GM12891 (cell line): Measurements from ENCODE around the gene RTL1.

Source experiments
- PAX5 ChIP-seq: IDR thresholded peaks from 2 replicates; pipeline ENCODE4 v1.6.1; 2011; ENCODE audit warnings: low read length, moderate library complexity, mild to moderate bottlenecking; ENCODE audit not compliant: insufficient read depth, severe bottlenecking
- POLR2A ChIP-seq: IDR thresholded peaks from 2 replicates; pipeline ENCODE4 v1.6.1; 2011; ENCODE audit warnings: low read depth, low read length, control low read depth
- POLR2AphosphoS5 ChIP-seq: IDR thresholded peaks from 2 replicates; pipeline ENCODE4 v1.6.1; 2011; ENCODE audit warnings: low read depth, low read length, control low read depth
- POU2F2 ChIP-seq: IDR thresholded peaks from 2 replicates; pipeline ENCODE4 v1.6.1; 2011; ENCODE audit warnings: low read depth, mild to moderate bottlenecking, control low read depth, low read length, moderate library complexity
- SPI1 ChIP-seq: IDR thresholded peaks from 2 replicates; pipeline ENCODE4 v1.6.1; 2011; ENCODE audit warnings: low read depth, low read length, control low read depth
- TAF1 ChIP-seq: IDR thresholded peaks from 2 replicates; pipeline ENCODE4 v1.6.1; 2011; ENCODE audit warnings: low read depth, low read length, control low read depth

DNA sequence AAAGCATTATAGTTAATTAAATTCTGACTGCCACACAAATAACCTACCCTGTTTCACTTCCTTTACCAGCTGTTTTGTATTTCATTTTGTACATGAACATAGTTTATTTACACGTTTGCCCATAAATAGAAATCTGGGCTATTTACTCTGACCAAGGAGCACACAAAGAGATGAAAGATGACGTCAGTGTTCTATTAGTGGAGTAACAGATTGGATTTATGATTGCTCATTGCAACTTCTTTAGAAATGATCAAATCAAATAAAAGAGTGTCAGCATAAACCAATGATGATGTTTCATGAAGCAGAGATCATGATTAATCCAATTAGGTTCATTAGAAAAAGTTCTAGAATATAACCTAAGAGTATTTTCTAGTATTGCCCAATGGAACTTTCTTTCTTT, 12.0 kb upstream of the RTL1 start:
- TF ChIP-seq POLR2AphosphoS5 (no peak), POLR2A (no peak), SPI1 (no peak), TAF1 (no peak), POU2F2 (no peak), PAX5 (no peak)
